GM23338 (cell line): ENCODE data around the gene SORCS3.

Experiments used
- CTCF ChIP-seq, 2 experiments: fragments of 200-600 bp in 1 of 2; sonication (generic) in 1 of 2; conservative IDR thresholded peaks; 2 replicates each; pipeline versions ENCODE4 v1.5.1 to v1.6.1; 2016 to 2017; ENCODE audit warnings: antibody characterized with exemption in 2 of 2, low read depth in 2 of 2, mild to moderate bottlenecking in 2 of 2, moderate library complexity in 1 of 2
- EZH2 ChIP-seq: fragments of 200-600 bp; sonication (generic); IDR thresholded peaks from one replicate; pipeline ENCODE4 v1.8.0; 2017; ENCODE audit warnings: antibody characterized with exemption, mild to moderate bottlenecking, low read depth; ENCODE audit not compliant: unreplicated experiment
- POLR2AphosphoS5 ChIP-seq: IDR thresholded peaks from 2 replicates; pipeline ENCODE4 v1.6.1; 2016; ENCODE audit warnings: antibody characterized with exemption, low read depth
- TF ChIP-seq, protein P1 (sequence below): IDR thresholded peaks from one replicate; pipeline ENCODE4 v1.6.1; 2018; ENCODE audit warnings: antibody characterized with exemption; ENCODE audit not compliant: unreplicated experiment

DNA sequence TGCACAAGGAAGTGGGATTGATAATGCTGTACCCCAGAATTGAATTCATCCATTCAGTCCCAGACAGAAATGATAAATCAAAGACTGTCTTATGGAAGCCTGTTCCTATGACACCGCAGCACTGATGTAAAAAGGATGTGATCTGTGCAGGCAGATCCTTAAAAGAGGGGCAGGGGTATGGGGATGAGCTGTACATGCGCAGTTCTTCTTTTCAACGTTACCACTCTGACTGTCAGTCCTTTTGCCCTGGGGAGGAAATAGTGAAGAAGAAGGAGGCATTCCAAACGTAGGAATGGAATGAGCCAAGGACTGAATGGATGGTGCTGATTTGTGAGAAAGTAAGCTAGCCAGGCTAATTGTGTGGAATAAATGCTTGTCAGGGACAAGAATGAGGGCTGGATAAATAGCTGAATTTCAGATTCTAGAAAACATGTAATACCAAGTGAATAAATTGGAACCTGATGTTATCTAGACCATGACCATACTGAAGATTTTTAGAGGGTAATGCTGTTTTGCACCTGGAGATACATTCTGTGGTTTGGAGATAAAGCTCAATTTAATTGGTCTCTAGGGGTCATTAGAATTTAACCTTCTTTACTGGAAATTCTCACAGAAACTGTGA lies 509.3 kb downstream of the SORCS3 start:
- TF ChIP-seq CTCF (conservative IDR thresholded peaks at IDR 0.05; ENCODE audit: low read depth in 2 of 2) (no peak), EZH2 (no peak), POLR2AphosphoS5 (no peak)
- TF ChIP-seq, protein P1, sequence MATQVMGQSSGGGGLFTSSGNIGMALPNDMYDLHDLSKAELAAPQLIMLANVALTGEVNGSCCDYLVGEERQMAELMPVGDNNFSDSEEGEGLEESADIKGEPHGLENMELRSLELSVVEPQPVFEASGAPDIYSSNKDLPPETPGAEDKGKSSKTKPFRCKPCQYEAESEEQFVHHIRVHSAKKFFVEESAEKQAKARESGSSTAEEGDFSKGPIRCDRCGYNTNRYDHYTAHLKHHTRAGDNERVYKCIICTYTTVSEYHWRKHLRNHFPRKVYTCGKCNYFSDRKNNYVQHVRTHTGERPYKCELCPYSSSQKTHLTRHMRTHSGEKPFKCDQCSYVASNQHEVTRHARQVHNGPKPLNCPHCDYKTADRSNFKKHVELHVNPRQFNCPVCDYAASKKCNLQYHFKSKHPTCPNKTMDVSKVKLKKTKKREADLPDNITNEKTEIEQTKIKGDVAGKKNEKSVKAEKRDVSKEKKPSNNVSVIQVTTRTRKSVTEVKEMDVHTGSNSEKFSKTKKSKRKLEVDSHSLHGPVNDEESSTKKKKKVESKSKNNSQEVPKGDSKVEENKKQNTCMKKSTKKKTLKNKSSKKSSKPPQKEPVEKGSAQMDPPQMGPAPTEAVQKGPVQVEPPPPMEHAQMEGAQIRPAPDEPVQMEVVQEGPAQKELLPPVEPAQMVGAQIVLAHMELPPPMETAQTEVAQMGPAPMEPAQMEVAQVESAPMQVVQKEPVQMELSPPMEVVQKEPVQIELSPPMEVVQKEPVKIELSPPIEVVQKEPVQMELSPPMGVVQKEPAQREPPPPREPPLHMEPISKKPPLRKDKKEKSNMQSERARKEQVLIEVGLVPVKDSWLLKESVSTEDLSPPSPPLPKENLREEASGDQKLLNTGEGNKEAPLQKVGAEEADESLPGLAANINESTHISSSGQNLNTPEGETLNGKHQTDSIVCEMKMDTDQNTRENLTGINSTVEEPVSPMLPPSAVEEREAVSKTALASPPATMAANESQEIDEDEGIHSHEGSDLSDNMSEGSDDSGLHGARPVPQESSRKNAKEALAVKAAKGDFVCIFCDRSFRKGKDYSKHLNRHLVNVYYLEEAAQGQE: no peak
